ENCODE results near the gene FARP1.

DNA sequence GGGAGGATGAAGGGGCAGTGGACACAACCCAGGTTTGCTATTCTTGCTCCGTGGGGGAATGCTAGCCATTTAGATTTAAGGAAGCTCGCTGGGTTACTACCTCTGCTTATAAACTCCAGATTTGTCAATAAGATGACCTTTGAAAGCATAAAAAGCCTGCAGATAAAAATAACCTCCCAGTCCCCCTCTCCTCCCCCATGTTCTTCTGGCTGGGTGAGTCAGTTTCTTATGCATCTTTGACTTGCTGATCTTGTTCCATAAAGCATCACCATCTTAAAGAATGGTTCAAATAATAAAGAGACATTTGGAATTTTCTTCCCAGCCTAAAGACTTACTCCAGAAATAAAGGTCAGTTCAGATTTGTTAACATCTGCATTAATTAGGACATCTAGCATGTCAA lies 152.5 kb downstream of the FARP1 start:
- TF ChIP-seq EP300 (IDR thresholded peaks at IDR 0.05) = no peak
- TF ChIP-seq, protein P1, sequence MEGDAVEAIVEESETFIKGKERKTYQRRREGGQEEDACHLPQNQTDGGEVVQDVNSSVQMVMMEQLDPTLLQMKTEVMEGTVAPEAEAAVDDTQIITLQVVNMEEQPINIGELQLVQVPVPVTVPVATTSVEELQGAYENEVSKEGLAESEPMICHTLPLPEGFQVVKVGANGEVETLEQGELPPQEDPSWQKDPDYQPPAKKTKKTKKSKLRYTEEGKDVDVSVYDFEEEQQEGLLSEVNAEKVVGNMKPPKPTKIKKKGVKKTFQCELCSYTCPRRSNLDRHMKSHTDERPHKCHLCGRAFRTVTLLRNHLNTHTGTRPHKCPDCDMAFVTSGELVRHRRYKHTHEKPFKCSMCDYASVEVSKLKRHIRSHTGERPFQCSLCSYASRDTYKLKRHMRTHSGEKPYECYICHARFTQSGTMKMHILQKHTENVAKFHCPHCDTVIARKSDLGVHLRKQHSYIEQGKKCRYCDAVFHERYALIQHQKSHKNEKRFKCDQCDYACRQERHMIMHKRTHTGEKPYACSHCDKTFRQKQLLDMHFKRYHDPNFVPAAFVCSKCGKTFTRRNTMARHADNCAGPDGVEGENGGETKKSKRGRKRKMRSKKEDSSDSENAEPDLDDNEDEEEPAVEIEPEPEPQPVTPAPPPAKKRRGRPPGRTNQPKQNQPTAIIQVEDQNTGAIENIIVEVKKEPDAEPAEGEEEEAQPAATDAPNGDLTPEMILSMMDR (IDR thresholded peaks at IDR 0.05) = no peak

Measured in suprapubic skin (tissue), 3 donors.